Immature natural killer cell (primary cell): ENCODE measurements around the gene SLC16A5. TPM values are rescaled to one million over a fixed set of nuclear protein-coding genes. Genes with fewer than 3 reads are reported as not detected.
"Not testable (repeated sequence)": the region's sequence is repeated elsewhere in the genome, so short reads cannot be mapped to it uniquely, and the experiment has no call there.

Source experiments
- DNase-seq, 3 donors: peaks; one replicate each; pipeline ENCODE4 v3.0.0; 2022; ENCODE audit warnings: mixed read lengths in 1 of 3
- H3K27ac Mint-ChIP-seq, 6 donors: one replicate each; pipeline ENCODE4 v1.8.0; 2020; ENCODE audit warnings: mixed read lengths in 6 of 6, mild to moderate bottlenecking in 5 of 6, inconsistent platforms in 4 of 6, moderate library complexity in 3 of 6
- H3K27me3 Mint-ChIP-seq, 3 donors: one replicate each; pipeline ENCODE4 v1.8.0; 2020 to 2021; ENCODE audit warnings: low read depth in 3 of 3, mild to moderate bottlenecking in 3 of 3, mixed read lengths in 3 of 3, moderate library complexity in 3 of 3, inconsistent platforms in 1 of 3
- H3K36me3 Mint-ChIP-seq, 3 donors: one replicate each; pipeline ENCODE4 v1.8.0; 2020; ENCODE audit warnings: mixed read lengths in 3 of 3, inconsistent platforms in 2 of 3, mild to moderate bottlenecking in 2 of 3
- H3K4me1 Mint-ChIP-seq, 2 donors: one replicate each; pipeline ENCODE4 v1.8.0; 2020; ENCODE audit warnings: inconsistent platforms in 2 of 2, mild to moderate bottlenecking in 2 of 2, mixed read lengths in 2 of 2, moderate library complexity in 1 of 2
- H3K4me3 Mint-ChIP-seq, 5 donors: one replicate each; pipeline ENCODE4 v1.8.0; 2020; ENCODE audit warnings: mild to moderate bottlenecking in 5 of 5, mixed read lengths in 5 of 5, inconsistent platforms in 3 of 5, moderate library complexity in 3 of 5
- H3K9me3 Mint-ChIP-seq, 6 donors: one replicate each; pipeline ENCODE4 v1.8.0; 2020; ENCODE audit warnings: mild to moderate bottlenecking in 6 of 6, mixed read lengths in 6 of 6, inconsistent platforms in 4 of 6, moderate library complexity in 3 of 6
- polyA plus RNA-seq, 3 donors: library from polyadenylated mRNA; unstranded; fragments of 300-500 nt; fragmentation: Illumina TruSeq; gene quantifications; one replicate each; pipeline ENCODE4 v1.2.3, GENCODE V29; 2021

Gene SLC16A5
- polyA plus RNA-seq, 3 donors from 2014 or later = 1.5 to 2.1 (median 1.5) TPM

DNA sequence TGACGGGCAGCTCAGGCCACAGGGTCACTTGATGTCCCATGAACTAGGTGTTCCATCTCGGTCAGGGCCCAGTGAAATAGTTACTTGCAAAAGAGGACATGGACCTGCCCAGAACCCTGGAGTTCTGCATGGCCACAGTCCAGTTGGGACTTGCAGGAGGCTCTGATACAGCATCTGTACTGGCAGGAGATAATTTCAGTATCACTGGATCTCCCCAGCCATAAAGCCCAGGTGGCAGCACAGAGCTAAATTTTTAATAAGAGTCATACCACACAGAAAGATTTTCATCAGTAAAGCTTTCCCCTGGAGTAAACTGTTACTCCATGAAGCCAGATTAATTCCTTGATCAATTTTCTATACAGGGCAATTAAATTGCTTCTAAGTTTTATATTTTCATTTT is 18.0 kb upstream of the SLC16A5 start:
- H3K36me3 Mint-ChIP-seq = no peaks in the 10 kb centered on the region
- DNase-seq = no peak
- H3K9me3 Mint-ChIP-seq = no peaks in the 10 kb centered on the region
- H3K27ac Mint-ChIP-seq = peak overlapping the region in 1 of 6 donors; percentile 34
- H3K4me1 Mint-ChIP-seq = peaks cover 9 to 12% of the 10 kb centered on the region in 2 donors
- no peak overlapping the region for H3K4me3 Mint-ChIP-seq
- peaks cover 0 to 2% (median 0%) of the 10 kb centered on the region in 3 donors for H3K27me3 Mint-ChIP-seq

GRCh38 chr17:75071478-75072271 is 16.1 kb upstream of the SLC16A5 start:
- not testable (repeated sequence) for H3K27me3 Mint-ChIP-seq, H3K36me3 Mint-ChIP-seq, H3K9me3 Mint-ChIP-seq, H3K4me1 Mint-ChIP-seq, DNase-seq, H3K4me3 Mint-ChIP-seq
- peak overlapping the region in 1 of 6 donors; percentile 40 for H3K27ac Mint-ChIP-seq

DNA sequence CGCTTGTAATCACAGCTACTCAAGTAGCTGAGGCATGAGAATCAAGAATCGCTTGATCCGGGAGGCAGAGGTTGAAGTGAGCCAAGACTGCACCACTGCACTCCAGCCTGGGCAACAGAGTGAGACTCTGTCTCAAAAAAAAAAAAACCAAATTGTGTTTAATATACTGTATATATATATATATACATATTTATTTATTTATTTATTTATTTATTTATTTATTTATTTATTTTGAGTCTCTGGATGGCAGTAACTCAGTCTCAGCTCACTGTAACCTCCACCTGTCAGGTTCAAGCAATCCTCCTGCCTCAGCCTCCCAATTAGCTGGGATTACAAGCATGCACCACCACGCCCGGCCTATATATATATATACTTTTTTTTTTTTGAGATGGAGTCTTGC is 14.8 kb upstream of the SLC16A5 start:
- H3K4me3 Mint-ChIP-seq, H3K27ac Mint-ChIP-seq, DNase-seq, H3K27me3 Mint-ChIP-seq, H3K36me3 Mint-ChIP-seq, H3K9me3 Mint-ChIP-seq, H3K4me1 Mint-ChIP-seq: not testable (repeated sequence)

- no peak for DNase-seq
- Mint-ChIP-seq H3K27me3 (peaks cover 0 to 2% (median 0%) of the 10 kb centered on the region in 3 donors), H3K36me3 (no peaks in the 10 kb centered on the region), H3K27ac (no peak overlapping the region), H3K4me1 (peaks cover 10 to 13% of the 10 kb centered on the region in 2 donors), H3K4me3 (no peak overlapping the region), H3K9me3 (no peaks in the 10 kb centered on the region)
Measured at GRCh38 chr17:75073618-75074047, 14.1 kb upstream of the SLC16A5 start.

- Mint-ChIP-seq H3K4me3 (no peak overlapping the region), H3K27me3 (peaks cover 0 to 2% (median 0%) of the 10 kb centered on the region in 3 donors), H3K4me1 (peaks cover 13 to 14% of the 10 kb centered on the region in 2 donors), H3K9me3 (no peaks in the 10 kb centered on the region), H3K27ac (no peak overlapping the region), H3K36me3 (no peaks in the 10 kb centered on the region)
- DNase-seq = no peak
Measured at GRCh38 chr17:75074532-75074931, 13.2 kb upstream of the SLC16A5 start.

- H3K4me1 Mint-ChIP-seq = peaks cover 13 to 14% of the 10 kb centered on the region in 2 donors
- peak overlapping the region in 2 of 6 donors; percentile 14 to 24 for H3K27ac Mint-ChIP-seq
- H3K9me3 Mint-ChIP-seq = no peaks in the 10 kb centered on the region
- no peak for DNase-seq
- peaks cover 0 to 3% (median 0%) of the 10 kb centered on the region in 3 donors for H3K27me3 Mint-ChIP-seq
- no peak overlapping the region for H3K4me3 Mint-ChIP-seq
- H3K36me3 Mint-ChIP-seq = no peaks in the 10 kb centered on the region
Measured at GRCh38 chr17:75075597-75076336, 12.0 kb upstream of the SLC16A5 start.

DNA sequence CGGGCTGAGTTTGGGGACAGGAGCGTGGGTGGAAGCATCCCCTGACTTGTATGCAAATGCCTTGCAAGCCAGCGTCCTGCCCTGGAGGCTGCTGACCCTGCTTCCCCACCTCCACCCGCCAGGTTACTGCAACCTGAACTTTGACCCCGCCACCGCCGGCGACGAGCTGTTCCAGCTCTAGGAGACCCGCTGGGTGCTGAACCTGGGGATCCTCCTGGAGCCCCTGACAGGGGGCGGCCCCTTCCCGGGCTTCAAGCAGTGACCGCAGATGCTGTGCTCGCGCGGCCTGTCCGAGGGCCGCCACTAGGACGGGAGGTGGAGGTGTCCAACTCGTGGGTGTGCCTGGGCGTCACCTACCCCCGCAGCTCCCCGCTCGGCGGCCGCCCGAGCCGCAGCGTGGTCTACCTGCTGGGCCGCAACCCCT is 10.7 kb upstream of the SLC16A5 start:
- Mint-ChIP-seq H3K4me3 (peak overlapping the region; percentile 74 to 84 (median 80)), H3K9me3 (no peaks in the 10 kb centered on the region), H3K27ac (peak overlapping the region in 2 of 6 donors; percentile 48 to 79), H3K4me1 (peaks cover 13 to 14% of the 10 kb centered on the region in 2 donors), H3K27me3 (peaks cover 0 to 6% (median 0%) of the 10 kb centered on the region in 3 donors), H3K36me3 (no peaks in the 10 kb centered on the region)
- no peak for DNase-seq

DNA sequence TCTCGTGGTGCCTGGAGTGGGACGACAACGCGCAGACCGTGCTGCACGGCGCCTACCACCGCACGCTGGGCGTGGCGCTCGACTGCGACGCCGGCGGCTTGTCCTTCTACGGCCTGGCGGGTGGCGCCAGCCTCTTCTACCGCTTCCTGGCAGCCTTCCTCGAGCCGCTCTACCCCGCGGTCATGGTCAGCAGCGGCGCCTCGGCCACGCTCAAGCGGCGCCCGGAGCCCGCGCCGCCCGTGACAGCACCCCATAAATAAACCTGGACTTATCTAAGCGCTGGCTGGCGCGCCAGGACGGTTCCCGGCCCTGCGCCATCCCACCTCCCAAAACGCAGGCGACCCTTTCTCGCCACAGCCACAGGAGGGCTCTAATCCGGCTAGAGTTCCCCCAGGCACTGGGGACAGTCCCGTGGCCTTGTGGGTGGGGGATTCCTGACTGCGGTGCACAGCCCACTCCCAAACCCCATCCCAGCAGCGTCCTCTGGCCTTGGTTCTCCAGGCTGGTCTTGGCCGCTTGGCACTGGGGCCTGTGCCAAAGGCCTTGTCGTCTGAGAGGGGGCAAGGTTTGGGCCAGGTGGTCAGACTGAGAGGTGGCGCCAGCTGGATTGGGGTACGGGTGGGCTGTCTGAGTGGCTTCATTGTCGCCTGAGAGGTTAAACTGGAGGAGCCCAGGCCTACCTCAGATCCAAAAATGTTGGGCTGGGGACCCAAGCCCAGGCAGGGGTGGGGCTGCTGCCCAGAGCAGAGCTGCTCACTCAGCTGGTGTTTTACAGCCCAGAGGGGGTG is 10.1 kb upstream of the SLC16A5 start:
- peak overlapping the region; percentile 74 to 84 (median 80) for H3K4me3 Mint-ChIP-seq
- peak; percentile 58 to 66 (median 62) for DNase-seq
- H3K4me1 Mint-ChIP-seq = peaks cover 13 to 14% of the 10 kb centered on the region in 2 donors
- no peaks in the 10 kb centered on the region for H3K36me3 Mint-ChIP-seq
- H3K27me3 Mint-ChIP-seq = peaks cover 0 to 6% (median 2%) of the 10 kb centered on the region in 3 donors
- H3K9me3 Mint-ChIP-seq = no peaks in the 10 kb centered on the region
- peak overlapping the region in 3 of 6 donors; percentile 22 to 79 (median 48) for H3K27ac Mint-ChIP-seq

DNA sequence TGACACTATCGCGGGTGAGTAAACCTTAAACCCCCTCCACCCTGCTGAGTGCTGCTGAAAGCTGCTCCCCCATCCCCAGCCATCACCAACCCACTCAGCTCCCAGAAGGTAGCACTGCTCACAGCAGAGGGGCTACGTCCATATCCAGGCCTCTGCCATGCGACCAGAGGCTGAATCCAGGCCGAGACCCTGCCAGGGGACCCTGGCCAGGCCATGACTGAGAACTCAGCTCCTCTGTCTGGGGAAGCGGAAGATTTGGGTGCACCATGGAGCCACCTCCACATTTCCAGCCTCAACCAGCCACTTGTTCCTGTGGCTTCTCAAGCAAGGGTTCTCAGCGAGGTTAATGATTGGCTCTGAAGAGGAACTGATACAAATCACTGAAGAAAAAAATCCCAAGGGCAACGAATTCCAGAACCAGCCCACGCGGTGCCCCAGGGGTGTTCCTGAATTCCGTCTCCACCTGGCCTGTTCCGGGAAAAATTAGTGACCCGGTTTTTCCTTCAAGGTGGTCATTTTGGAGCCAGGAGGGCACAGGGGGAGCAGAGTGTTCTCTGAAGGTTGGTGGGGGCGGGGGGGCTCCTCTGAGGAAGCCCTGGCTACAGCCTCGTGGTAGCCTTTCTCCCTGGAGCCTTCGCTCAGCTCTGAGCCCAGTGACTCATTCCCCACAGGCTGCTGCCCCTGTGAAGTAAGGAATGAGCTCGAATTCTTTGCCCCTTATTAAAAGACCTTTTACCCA is 9.3 kb upstream of the SLC16A5 start:
- H3K4me1 Mint-ChIP-seq = peaks cover 13 to 14% of the 10 kb centered on the region in 2 donors
- H3K27ac Mint-ChIP-seq = peak overlapping the region in 1 of 6 donors; percentile 34
- no peaks in the 10 kb centered on the region for H3K9me3 Mint-ChIP-seq
- H3K4me3 Mint-ChIP-seq = peak overlapping the region; percentile 12 to 84 (median 41)
- peaks cover 0 to 6% (median 2%) of the 10 kb centered on the region in 3 donors for H3K27me3 Mint-ChIP-seq
- no peaks in the 10 kb centered on the region for H3K36me3 Mint-ChIP-seq
- no peak for DNase-seq

GRCh38 chr17:75079023-75079373 is 8.8 kb upstream of the SLC16A5 start:
- Mint-ChIP-seq H3K4me1 (peaks cover 13 to 14% of the 10 kb centered on the region in 2 donors), H3K9me3 (no peaks in the 10 kb centered on the region), H3K27ac (peak overlapping the region in 1 of 6 donors; percentile 34), H3K36me3 (no peaks in the 10 kb centered on the region), H3K4me3 (peak overlapping the region in 3 of 5 donors; percentile 12 to 41 (median 29)), H3K27me3 (peaks cover 0 to 6% (median 2%) of the 10 kb centered on the region in 3 donors)
- DNase-seq = no peak

DNA sequence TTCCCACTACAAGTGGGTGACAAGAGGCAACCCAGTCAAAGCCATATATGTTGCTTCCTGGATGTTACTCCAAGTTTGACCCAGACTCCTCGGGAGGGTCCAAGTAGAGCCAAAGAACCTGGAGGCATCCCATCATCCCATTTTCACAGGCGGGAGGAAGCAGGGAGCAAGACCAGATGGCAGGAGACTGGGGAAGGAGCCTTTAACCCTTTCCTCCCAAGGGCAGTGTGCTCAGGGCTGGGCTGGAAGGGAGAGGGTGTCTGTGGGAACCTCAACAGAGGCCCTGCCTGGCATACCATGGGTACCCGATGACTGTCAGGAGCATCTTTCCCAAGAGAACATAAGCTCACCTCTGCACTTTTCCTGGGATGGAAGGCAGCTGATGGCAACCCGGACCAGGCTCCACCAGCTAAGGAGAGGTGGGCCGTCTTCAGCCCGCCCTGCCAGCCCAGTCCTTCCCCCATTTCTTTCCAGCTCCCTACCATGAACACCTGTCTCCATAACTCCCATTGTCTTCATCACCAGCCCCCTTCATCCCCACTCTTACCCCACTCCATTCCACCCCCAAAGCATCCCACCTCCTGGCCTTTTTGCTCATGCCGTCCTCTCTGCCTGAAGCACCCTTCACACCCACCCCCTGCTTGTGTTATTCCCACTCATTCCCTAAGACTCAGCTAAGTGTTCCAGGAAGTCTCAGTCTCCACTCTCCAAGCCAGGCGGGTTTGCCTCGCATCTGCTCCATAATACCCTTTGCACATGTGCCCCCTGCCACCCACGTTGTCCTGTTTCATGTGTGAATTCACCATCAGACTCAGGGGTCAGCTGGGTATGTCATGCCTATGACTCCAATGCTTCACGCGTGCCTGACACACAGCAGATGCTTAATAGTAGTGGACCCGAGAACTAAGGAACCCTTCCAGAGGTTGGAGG is 5.9 kb upstream of the SLC16A5 start:
- Mint-ChIP-seq H3K27me3 (peaks cover 0 to 8% (median 2%) of the 10 kb centered on the region in 3 donors), H3K4me3 (no peak overlapping the region), H3K4me1 (peaks cover 18 to 22% of the 10 kb centered on the region in 2 donors), H3K9me3 (no peaks in the 10 kb centered on the region), H3K36me3 (no peaks in the 10 kb centered on the region), H3K27ac (no peak overlapping the region)
- no peak for DNase-seq

DNA sequence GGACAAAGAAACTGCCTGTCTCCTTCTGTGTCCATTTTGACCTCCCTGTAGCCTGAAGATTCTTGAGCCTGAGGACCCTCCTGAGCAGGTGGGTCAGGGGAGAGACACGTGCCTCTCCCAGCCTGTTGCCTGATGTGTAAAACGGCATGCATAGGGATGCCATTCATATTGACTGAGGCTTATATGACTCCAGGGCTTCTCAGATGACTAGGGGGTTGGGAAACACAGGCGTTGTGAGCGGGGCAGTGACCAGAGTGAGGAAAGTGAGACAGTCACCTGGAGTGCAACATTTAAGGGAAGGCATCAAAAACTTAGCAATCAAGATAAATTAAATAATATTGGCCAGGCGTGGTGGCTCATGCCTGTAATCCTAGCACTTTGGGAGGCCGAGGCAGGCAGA is 5.1 kb upstream of the SLC16A5 start:
- Mint-ChIP-seq H3K36me3 (no peaks in the 10 kb centered on the region), H3K9me3 (no peaks in the 10 kb centered on the region), H3K4me1 (peaks cover 21 to 22% of the 10 kb centered on the region in 2 donors), H3K27me3 (peaks cover 0 to 6% (median 2%) of the 10 kb centered on the region in 3 donors), H3K4me3 (no peak overlapping the region), H3K27ac (no peak overlapping the region)
- DNase-seq = no peak
